Cardiac septum (tissue), 1 donor: ENCODE measurements around the gene HOPX. TPM values are rescaled to one million over a fixed set of nuclear protein-coding genes. Genes with fewer than 3 reads are reported as not detected.

Source experiments
- total RNA-seq: library from RNA; stranded (reverse); fragmentation: NEBNext Ultra II Directional; extraction: Animal tissue kit (Norgen Biotek cat#: 25700); gene quantifications from one replicate; pipeline ENCODE4 v1.2.1, GENCODE V29; 2021
- donor health status: DM: no; HTN: no; CAD: no.

The HOPX gene
- total RNA-seq, 1 donor from 2014 or later, result 5.2 TPM

Other genes starting within 250 kb of the HOPX start
- 2.3 TPM for gene PPAT, start 245.7 kb downstream of the HOPX start, total RNA-seq
- gene PAICS, start 245.0 kb downstream of the HOPX start, total RNA-seq, result 27.1 TPM
- 43.4 TPM for gene SRP72, start 213.7 kb downstream of the HOPX start, total RNA-seq
- gene ARL9, start 175.5 kb downstream of the HOPX start, total RNA-seq, result not detected
- not detected for gene SPINK2, start 140.4 kb upstream of the HOPX start, total RNA-seq
- 33.9 TPM for gene REST, start 226.6 kb upstream of the HOPX start, total RNA-seq